ENCODE results near the gene DPCD. TPM values are rescaled to one million over a fixed set of nuclear protein-coding genes. Genes with fewer than 3 reads are reported as not detected.

DPCD gene
- total and polyA plus RNA-seq, 2 experiments from 2014 or later = 22.5 to 38.1 TPM

DNA sequence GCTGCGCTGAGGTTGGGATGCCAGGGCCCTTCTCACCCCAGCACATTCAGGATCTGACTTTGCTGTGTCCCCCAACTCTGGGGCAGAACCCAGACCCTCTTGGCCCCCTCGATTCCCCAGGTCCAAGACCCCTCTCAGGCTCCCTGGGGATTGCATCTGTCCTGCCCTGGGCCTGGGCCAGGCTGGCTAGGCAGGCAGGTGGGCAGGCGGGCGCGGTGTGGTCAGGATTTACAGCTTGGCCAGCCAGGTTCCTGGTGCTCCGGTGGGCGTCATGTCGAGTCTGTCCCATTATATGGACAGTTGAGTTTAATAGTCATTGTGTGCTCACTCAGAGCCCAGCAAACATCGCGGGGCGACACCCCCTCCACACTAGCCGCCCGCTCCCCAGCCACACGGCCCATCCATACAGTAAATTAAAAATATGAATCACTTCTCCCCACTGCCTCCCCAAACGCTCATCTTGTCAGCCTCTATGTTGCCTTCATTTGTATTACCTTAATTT is 23.6 kb upstream of the DPCD start:
- Histone ChIP-seq H3K27ac (ENCODE audit: low read depth) (no peak overlapping the region), H3F3A (replicated peaks; ENCODE audit: low read depth) (peaks cover 6% of the 10 kb centered on the region; the same call in 1 of the 2 replicates), H3K27me3 (ENCODE audit: insufficient read depth) (peaks cover 41% of the 10 kb centered on the region), H3K4me3 (no peak overlapping the region), H4K20me1 (replicated peaks; ENCODE audit: insufficient read depth) (no peaks in the 10 kb centered on the region), H3K79me2 (replicated peaks; ENCODE audit: insufficient read depth) (no peaks in the 10 kb centered on the region), H3K4me1 (ENCODE audit: insufficient read depth) (peaks cover 11% of the 10 kb centered on the region; the same call in 1 of the 2 replicates), H2AFZ (no peak overlapping the region), H3K4me2 (no peak overlapping the region), H3K9me2 (ENCODE audit: insufficient read depth) (no peaks in the 10 kb centered on the region), H3K36me3 (ENCODE audit: insufficient read depth) (no peaks in the 10 kb centered on the region; the same call in 1 of the 2 replicates)
- peaks cover 12% of the 10 kb centered on the region for H3K4me1 Mint-ChIP-seq
- H3K27me3 Mint-ChIP-seq (ENCODE audit: insufficient read depth, low read depth, poor library complexity) = peaks cover 37% of the 10 kb centered on the region
- ATAC-seq (no peak), DNase-seq (ENCODE audit: low spot score) (no peak)
- TF ChIP-seq ZNF331 (CRISPR knock-in tag; IDR thresholded peaks at IDR 0.05; ENCODE audit: low read depth) (no peak), CREB1 (CRISPR knock-in tag; IDR thresholded peaks at IDR 0.05; ENCODE audit: low read depth) (no peak), NANOG (IDR thresholded peaks at IDR 0.05; ENCODE audit: borderline replicate concordance) (no peak), POLR2AphosphoS5 (IDR thresholded peaks at IDR 0.05; ENCODE audit: low read depth) (no peak), ZNF114 (CRISPR knock-in tag; IDR thresholded peaks at IDR 0.05) (no peak)
- TF ChIP-seq, protein P1, sequence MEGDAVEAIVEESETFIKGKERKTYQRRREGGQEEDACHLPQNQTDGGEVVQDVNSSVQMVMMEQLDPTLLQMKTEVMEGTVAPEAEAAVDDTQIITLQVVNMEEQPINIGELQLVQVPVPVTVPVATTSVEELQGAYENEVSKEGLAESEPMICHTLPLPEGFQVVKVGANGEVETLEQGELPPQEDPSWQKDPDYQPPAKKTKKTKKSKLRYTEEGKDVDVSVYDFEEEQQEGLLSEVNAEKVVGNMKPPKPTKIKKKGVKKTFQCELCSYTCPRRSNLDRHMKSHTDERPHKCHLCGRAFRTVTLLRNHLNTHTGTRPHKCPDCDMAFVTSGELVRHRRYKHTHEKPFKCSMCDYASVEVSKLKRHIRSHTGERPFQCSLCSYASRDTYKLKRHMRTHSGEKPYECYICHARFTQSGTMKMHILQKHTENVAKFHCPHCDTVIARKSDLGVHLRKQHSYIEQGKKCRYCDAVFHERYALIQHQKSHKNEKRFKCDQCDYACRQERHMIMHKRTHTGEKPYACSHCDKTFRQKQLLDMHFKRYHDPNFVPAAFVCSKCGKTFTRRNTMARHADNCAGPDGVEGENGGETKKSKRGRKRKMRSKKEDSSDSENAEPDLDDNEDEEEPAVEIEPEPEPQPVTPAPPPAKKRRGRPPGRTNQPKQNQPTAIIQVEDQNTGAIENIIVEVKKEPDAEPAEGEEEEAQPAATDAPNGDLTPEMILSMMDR (conservative IDR thresholded peaks at IDR 0.05; ENCODE audit: low read depth in 2 of 2) = no peak
- TF ChIP-seq, protein P2, sequence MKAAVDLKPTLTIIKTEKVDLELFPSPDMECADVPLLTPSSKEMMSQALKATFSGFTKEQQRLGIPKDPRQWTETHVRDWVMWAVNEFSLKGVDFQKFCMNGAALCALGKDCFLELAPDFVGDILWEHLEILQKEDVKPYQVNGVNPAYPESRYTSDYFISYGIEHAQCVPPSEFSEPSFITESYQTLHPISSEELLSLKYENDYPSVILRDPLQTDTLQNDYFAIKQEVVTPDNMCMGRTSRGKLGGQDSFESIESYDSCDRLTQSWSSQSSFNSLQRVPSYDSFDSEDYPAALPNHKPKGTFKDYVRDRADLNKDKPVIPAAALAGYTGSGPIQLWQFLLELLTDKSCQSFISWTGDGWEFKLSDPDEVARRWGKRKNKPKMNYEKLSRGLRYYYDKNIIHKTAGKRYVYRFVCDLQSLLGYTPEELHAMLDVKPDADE (IDR thresholded peaks at IDR 0.05) = no peak
- no peaks in the 10 kb centered on the region; the same call in 2 of the 3 replicates for H3K36me3 Mint-ChIP-seq (ENCODE audit: low read depth)
- H3K4me3 Mint-ChIP-seq = no peak overlapping the region
- no peaks in the 10 kb centered on the region; the same call in 2 of the 3 replicates for H3K9me3 Mint-ChIP-seq
- no peak overlapping the region for H3K27ac Mint-ChIP-seq

DNA sequence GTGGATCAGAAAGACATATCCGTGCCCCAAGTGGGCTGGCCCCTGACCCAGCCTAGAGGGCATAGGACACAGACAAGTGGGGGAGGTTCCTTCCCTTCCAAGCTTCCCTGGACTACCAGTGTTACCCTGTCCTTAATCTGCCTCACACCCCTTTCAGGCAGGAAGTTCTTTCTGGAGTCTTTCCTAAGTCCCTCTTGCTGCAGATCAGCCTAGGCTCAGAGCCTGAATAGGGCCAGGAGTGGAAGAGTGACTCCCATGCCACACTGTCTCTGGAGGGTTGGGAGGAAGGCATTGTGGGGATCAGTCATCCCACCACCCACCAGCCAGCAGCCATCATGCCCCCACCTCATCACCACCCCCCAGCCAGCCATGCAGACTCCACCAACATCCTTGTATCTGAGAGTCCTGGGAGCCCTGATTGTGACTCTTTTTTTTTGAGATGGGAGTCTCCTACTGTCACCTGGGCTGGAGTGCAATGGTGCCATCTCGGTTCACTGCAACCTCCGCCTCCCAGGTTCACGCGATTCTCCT is 22.7 kb upstream of the DPCD start:
- no peak overlapping the region for H3K4me2 ChIP-seq
- peaks cover 16% of the 10 kb centered on the region for H3K4me1 Mint-ChIP-seq
- H3K36me3 ChIP-seq (ENCODE audit: insufficient read depth) = no peaks in the 10 kb centered on the region; the same call in 1 of the 2 replicates
- no peaks in the 10 kb centered on the region for H3K79me2 ChIP-seq (replicated peaks; ENCODE audit: insufficient read depth)
- DNase-seq (ENCODE audit: low spot score) (no peak), ATAC-seq (no peak)
- H3K4me3 ChIP-seq = no peak overlapping the region
- no peaks in the 10 kb centered on the region for H3K9me2 ChIP-seq (ENCODE audit: insufficient read depth)
- no peak overlapping the region for H2AFZ ChIP-seq
- no peaks in the 10 kb centered on the region; the same call in 2 of the 3 replicates for H3K36me3 Mint-ChIP-seq (ENCODE audit: low read depth)
- H3F3A ChIP-seq (replicated peaks; ENCODE audit: low read depth) = peaks cover 6% of the 10 kb centered on the region; the same call in 1 of the 2 replicates
- no peak overlapping the region for H3K27ac ChIP-seq (ENCODE audit: low read depth)
- H3K9me3 Mint-ChIP-seq = no peaks in the 10 kb centered on the region; the same call in 2 of the 3 replicates
- no peak overlapping the region for H3K27ac Mint-ChIP-seq
- no peak overlapping the region for H3K4me3 Mint-ChIP-seq
- no peaks in the 10 kb centered on the region for H4K20me1 ChIP-seq (replicated peaks; ENCODE audit: insufficient read depth)
- peaks cover 11% of the 10 kb centered on the region; the same call in 1 of the 2 replicates for H3K4me1 ChIP-seq (ENCODE audit: insufficient read depth)
- peaks cover 41% of the 10 kb centered on the region for H3K27me3 Mint-ChIP-seq (ENCODE audit: insufficient read depth, low read depth, poor library complexity)
- peaks cover 46% of the 10 kb centered on the region for H3K27me3 ChIP-seq (ENCODE audit: insufficient read depth)
- TF ChIP-seq EZH2phosphoT487 (IDR thresholded peaks at IDR 0.05; ENCODE audit: unreplicated experiment) (no peak), ZNF114 (CRISPR knock-in tag; IDR thresholded peaks at IDR 0.05) (no peak), ZNF331 (CRISPR knock-in tag; IDR thresholded peaks at IDR 0.05; ENCODE audit: low read depth) (no peak)
- TF ChIP-seq, protein P1 (conservative IDR thresholded peaks at IDR 0.05; ENCODE audit: low read depth in 2 of 2) = no peak
- TF ChIP-seq, protein P3, sequence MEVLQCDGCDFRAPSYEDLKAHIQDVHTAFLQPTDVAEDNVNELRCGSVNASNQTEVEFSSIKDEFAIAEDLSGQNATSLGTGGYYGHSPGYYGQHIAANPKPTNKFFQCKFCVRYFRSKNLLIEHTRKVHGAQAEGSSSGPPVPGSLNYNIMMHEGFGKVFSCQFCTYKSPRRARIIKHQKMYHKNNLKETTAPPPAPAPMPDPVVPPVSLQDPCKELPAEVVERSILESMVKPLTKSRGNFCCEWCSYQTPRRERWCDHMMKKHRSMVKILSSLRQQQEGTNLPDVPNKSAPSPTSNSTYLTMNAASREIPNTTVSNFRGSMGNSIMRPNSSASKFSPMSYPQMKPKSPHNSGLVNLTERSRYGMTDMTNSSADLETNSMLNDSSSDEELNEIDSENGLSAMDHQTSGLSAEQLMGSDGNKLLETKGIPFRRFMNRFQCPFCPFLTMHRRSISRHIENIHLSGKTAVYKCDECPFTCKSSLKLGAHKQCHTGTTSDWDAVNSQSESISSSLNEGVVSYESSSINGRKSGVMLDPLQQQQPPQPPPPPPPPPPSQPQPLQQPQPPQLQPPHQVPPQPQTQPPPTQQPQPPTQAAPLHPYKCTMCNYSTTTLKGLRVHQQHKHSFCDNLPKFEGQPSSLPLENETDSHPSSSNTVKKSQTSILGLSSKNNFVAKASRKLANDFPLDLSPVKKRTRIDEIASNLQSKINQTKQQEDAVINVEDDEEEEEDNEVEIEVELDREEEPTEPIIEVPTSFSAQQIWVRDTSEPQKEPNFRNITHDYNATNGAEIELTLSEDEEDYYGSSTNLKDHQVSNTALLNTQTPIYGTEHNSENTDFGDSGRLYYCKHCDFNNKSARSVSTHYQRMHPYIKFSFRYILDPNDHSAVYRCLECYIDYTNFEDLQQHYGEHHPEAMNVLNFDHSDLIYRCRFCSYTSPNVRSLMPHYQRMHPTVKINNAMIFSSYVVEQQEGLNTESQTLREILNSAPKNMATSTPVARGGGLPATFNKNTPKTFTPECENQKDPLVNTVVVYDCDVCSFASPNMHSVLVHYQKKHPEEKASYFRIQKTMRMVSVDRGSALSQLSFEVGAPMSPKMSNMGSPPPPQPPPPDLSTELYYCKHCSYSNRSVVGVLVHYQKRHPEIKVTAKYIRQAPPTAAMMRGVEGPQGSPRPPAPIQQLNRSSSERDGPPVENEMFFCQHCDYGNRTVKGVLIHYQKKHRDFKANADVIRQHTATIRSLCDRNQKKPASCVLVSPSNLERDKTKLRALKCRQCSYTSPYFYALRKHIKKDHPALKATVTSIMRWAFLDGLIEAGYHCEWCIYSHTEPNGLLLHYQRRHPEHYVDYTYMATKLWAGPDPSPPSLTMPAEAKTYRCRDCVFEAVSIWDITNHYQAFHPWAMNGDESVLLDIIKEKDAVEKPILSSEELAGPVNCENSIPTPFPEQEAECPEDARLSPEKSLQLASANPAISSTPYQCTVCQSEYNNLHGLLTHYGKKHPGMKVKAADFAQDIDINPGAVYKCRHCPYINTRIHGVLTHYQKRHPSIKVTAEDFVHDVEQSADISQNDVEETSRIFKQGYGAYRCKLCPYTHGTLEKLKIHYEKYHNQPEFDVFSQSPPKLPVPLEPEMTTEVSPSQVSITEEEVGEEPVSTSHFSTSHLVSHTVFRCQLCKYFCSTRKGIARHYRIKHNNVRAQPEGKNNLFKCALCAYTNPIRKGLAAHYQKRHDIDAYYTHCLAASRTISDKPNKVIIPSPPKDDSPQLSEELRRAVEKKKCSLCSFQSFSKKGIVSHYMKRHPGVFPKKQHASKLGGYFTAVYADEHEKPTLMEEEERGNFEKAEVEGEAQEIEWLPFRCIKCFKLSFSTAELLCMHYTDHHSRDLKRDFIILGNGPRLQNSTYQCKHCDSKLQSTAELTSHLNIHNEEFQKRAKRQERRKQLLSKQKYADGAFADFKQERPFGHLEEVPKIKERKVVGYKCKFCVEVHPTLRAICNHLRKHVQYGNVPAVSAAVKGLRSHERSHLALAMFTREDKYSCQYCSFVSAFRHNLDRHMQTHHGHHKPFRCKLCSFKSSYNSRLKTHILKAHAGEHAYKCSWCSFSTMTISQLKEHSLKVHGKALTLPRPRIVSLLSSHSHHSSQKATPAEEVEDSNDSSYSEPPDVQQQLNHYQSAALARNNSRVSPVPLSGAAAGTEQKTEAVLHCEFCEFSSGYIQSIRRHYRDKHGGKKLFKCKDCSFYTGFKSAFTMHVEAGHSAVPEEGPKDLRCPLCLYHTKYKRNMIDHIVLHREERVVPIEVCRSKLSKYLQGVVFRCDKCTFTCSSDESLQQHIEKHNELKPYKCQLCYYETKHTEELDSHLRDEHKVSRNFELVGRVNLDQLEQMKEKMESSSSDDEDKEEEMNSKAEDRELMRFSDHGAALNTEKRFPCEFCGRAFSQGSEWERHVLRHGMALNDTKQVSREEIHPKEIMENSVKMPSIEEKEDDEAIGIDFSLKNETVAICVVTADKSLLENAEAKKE (CRISPR knock-in tag; IDR thresholded peaks at IDR 0.05) = no peak

Data from GM23338 (cell line).